ENCODE data around the gene MICA.
"Not testable (repeated sequence)": the region's sequence is repeated elsewhere in the genome, so short reads cannot be mapped to it uniquely, and the experiment has no call there.

Gene MICA

DNA sequence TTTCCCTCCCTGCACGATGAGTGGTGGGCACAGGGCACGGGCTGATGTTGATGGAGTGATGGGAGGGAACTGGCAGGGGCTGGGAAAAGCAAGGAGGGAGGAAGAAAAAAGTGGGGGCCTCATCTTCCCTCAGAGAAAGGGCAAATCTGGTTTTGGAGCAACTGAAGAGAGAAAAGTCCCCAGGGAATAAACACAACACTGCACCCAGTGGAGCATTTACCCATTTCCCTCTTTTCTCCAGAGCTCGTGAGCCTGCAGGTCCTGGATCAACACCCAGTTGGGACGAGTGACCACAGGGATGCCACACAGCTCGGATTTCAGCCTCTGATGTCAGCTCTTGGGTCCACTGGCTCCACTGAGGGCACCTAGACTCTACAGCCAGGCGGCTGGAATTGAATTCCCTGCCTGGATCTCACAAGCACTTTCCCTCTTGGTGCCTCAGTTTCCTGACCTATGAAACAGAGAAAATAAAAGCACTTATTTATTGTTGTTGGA, 11.4 kb downstream of the MICA start:
- no peak for DNase-seq

DNA sequence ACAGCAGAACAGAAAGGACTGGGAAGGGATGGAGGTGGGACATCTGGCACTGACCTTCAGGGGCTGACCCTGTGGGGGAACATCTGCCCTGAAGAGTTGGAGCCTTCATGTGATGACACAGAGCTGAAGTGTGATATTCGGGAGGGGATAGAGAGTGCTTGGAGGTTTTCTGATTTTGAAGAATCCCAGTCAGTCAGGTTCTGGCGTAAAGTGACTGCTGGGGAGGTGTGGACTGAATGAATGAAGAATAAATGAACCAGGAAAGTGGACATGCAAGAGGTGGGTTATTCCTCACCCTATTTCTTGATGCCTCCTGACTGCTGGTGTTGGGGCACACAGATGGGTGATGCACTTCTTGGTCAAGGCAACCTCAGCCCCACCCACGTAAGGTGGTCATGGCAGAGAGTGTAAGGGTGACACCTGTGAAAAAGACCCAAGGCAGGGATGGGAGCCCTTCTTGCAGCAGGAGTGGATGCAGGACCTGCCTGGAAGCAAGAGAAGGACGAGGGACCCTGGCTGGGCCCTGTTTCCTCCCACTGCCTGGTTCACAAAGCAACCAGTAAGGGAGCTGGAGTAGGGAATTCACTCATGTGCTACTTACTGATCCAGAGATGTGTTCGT, 13.1 kb downstream of the MICA start:
- DNase-seq = no peak

DNA sequence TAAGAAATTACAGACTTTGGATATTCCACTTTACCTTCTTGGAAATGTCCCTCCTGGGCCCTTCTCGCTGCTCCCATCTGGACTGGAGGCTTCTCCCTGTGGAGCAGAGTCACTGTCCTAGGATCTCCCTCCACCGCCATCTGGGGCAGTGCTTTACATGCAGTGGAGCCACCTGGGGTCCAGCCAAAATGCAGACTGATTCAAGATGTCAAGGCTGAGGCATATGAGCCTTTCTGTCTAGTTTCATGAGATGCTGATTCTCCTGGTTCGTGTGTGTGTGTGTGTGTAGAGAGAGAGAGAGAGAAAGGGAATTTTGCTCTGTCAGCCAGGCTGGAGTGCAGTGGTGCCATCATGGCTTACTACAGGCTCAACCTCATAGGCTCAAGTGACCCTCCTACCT, 14.9 kb downstream of the MICA start:
- DNase-seq = no peak

DNA sequence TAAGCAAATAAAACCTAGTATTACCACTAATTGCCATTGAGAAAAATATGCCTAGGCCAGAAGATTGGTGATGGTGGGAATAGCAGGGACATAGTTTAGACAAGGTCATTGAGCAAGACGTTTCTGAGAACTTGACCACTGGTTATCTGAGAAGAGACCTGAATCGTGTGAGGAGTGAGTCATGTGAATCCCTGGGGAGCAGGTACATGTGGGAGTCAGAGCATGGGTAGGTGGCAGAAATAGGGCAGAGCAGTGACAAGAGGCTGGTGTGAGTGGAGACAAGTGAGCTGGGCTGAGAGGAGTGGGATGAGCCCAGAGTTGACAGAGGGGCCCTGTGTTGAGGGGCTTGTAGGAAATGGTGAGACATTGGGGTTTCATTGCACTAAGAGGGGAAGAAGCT, 16.4 kb downstream of the MICA start:
- DNase-seq = no peak

DNA sequence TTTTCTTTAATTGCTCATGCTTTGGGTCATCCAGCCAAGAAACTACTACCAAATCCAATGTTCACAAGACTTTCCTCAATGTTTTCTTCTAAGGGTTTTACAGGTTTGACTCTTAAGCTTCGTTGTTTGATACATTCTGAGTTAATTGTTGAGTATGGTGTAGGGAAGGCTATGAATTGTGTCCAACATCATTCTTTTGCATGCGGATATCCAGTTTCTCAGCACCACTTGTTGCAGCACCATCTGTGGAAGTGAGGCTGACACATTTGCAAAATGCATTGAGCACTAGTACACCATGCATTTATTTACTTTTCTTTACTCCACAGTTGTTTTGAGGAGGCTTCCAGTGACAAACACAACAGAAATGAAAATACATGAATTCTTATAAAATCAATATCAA, 17.2 kb downstream of the MICA start:
- no peak for DNase-seq

DNA sequence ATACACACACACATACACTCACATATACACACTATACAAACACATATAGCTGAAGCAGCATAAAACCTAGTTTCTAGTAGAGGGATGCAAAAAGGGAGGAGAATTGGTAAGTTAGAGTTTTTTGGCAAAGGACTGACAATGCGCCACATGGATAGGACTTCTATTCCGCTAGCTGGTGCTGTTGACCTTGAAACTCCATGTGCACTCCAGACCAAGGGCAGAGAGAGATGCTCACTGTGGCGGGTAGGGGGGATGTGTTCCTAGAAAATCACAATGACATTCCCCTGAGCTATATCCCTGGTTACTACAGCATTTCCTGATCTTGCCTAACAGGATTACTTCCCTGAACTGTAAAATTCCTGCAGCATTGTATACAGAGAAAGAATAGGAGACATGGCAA, 19.2 kb downstream of the MICA start:
- DNase-seq = no peak

DNA sequence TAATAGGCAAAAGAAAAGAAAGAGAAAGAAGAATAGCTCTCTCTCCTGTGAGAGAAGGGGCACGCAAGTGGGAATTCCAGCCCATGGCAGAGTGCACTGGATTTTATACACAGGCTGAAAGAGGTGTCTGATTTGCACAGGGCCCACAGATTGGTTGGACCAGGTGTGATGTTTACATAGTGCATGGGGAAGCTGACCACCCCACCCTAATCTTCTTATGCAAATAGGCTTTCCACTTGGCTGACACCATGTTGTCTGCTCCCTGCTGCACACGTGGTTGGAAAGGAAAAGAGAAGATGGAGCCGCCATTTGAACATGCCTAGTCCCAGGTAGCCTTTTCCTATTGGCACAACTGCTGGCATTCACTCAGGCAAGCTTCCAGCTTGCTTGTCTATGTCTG, 20.2 kb downstream of the MICA start:
- no peak for DNase-seq

DNA sequence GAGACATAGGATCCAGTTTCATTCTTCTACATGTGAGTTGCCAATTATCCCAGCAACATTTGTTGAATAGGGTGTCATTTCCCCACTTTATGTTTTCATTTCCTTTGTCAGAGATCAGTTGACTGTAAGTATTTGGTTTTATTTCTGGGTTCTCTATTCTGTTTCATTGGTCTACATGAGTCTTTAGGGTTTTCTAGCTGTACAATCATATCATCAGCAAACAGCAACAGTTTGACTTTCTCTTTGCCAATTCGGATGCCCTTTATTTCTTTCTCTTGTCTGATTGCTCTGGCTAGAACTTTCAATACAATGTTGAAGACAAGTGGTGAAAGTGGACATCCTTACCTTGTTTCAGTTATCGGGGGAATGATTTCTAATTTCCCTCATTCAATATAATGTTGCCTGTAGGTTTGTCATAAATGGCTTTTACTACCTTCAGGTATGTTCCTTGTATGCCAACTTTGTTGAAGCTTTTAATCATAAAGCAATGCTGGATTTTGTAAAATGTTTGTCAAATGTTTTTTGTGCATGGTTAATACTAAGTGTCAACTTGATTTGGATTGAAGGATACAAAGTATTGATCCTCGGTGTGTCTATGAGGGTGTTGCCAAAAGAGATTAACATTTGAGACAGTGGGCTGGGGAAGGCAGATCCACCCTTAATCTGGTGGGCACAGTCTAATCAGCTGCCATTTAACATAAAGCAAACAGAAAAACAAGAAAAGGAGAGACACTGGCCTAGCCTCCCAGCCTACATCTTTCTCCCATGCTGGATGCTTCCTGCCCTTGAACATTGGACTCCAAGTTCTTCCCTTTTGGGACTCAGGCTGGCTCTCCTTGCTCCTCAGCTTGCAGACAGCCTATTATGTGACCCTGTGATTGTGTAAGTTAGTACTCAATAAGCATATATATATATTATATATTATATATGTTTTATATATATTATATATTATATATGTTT, 23.3 kb downstream of the MICA start:
- DNase-seq = no peak

DNA sequence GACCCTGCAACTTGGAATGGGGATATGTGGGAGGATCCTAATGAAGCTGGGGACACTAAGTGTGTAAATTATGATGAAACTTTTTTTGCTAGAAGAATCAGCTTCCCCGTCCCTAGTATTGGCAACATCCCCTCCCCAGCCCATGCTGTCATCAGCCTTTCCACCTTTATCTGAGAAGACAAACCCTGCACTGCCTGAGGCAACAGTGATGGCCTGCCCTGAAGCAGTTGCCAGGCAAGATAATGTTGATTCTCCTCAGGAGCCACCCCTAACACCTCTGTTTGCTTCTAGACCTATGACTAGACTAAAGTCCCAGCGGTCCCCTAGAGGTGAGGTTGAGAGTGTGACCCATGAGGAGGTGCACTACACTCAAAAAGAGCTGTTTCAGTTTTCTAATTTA, 27.1 kb downstream of the MICA start:
- no peak for DNase-seq

DNA sequence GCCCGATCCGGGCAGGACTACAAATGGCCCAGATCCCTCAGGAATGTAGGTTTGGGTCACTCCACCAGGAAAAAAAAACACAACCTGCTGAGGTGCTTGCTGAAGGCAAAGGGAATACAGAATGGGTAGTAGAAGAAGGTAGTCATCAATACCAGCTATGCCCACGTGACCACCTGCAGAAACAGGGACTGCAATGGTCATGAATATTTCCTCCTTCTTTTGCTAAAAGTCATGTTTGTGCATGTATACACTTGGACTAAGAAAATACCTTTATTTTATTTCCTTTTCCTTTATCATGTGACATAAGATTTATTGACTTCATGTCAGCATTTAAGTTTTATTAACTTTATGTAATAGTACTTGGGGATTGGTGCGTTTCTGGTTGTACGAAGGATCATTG, 31.7 kb downstream of the MICA start:
- not testable (repeated sequence) for DNase-seq

DNA sequence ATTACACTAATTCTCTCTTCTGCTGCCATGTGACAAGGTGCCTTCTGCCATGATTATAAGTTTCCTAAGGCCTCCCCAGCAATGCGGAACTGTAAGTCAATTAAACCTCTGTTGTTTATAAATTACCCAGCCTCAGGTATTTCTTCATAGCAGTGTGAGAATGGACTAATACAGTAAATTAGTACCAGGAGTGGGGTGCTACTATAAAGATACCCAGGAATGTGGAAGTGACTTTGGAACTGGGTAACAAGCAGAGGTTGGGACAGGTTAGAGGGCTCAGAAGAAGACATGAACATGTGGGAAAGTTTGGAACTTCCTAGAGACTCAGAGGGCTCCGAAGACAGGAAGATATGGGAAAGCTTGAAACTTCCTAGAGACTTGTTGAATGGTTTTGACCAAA, 34.8 kb downstream of the MICA start:
- DNase-seq = no peak

DNA sequence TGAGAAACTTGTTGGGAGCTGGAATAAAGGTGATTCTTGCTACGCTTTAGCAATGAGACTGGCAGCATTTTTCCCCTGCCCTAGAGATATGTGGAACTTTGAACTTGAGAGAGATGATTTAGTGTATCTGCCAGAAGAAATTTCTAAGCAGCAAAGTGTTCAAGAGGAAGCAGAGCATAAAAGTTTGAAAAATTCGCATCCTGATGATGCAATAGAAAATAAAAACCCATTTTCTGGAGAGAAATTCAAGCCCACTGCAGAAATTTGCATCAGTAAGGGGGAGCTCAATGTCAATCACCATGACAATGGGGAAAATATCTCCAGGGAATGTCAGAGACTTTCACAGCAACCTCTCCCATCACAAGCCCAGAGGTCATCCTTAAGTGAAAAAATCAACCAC, 35.3 kb downstream of the MICA start:
- DNase-seq = no peak

DNA sequence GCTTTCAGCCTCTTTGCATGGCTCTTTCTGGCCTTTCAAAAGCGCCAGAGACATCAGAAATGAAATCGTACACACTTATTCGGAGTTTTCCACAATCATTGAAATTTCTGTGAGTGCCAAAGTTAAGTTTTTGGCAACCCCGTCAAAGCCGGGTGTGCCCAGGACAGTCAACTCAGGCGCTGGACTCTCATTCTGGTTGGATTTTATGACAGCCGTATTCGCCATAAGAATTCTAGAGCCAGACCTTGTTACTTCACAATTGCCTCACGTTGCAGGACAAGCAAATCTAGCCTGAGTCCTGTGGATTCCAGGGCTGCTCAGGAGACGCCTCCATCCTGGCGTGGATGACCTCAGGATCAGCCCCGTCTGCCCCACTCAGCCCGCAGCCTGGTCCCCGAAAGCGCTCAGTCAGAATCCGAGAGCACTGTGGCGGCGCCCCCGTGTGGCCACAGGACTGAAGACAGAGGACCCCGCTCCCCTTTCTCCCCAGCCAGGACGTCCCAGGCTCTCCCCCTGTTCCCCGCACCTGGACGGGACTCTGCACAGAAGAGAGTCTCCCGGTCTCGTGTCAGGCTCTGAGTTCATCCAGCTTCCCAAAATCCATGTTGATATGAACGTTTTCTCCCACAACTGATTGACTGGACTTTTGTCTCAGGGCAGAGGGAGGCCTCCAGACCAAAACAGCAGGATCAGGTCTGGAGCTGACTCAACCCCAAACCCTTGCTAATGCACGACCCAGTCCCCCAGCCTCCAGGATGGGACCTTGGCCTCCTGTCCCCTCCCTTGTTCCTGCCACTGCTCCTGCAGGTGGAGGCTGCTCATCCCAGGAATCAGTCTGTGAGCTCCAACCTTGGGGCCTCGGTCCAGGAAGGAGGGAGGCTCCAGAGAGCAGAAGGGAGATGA, 38.2 kb downstream of the MICA start:
- DNase-seq = peak; percentile 47

DNA sequence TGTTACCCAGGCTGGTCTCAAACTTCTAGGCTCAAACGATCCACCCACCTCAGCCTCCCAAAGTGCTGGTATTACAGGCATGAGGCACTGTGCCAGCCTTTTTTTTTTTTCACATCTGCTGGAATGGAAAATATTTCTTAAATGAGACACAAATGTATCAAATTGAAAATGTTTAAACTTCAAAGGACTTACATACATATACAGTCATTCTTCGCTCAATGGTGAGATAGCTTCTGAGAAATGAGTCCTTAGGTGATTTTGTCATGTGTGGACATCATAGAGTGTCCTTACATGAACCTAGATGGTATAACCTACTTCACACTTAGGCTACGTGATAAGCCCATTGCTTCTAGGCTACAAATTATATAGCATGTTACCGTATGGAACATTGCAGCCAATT, 43.1 kb downstream of the MICA start:
- DNase-seq = no peak

DNA sequence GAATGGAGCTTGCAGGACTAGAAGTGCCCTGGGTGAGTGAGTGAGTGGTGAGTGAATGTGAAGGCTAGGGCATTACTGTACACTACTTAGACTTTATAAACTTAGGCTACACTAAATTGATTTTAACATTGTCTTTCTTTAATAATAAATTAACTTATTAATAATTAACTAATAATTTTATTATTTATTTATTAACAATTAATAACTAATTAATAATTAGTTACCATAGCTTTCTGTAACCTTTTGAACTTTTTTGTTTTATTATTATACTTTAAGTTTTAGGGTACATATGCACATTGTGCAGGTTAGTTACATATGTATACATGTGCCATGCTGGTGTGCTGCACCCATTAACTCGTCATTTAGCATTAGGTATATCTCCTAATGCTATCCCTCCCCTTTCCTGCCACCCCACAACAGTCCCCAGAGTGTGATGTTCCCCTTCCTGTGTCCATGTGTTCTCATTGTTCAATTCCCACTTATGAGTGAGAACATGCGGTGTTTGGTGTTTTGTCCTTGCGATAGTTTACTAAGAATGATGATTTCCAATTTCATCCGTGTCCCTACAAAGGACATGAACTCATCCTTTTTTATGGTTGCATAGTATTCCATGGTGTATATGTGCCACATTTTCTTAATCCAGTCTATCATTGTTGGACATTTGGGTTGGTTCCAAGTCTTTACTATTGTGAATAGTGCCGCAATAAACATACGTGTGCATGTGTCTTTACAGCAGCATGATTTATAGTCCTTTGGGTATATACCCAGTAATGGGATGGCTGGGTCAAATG, 43.8 kb downstream of the MICA start:
- not testable (repeated sequence) for DNase-seq

DNA sequence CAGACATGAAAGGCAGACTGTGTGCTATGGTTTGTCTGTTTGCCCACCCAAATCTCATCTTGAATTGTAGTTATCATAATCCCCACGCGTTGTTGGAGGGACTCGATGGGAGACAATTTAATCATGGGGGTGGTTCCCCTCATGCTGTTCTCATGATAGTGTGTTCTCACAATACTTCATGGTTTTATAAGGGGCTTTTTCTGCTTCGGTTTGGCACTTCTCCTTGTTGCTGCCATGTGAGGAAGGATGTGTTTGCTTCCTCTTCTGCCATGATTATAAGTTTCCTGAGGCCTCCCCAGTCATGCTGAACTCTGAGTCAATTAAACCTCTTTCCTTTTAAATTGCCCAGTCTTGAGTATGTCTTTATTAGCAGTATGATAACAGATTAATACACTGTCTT, 47.4 kb downstream of the MICA start:
- no peak for DNase-seq

DNA sequence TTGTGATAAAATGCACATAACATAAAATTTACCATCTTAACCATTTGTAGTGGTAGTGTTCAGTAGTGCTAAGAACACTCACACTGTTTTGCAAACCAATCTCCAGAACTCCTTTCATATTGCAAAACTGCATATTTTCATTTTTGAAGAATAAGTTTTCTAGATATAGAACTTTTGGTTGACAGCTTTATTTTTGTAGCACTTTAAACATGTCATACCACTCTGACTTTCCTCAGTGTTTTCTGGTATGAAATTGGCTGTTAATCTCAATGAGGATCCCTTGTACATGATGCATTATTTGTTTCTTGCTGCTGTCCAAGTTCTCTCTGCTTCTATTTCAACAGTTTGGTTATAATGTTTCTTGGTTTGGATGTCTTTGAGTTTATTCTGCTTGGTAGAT, 49.5 kb downstream of the MICA start:
- no peak for DNase-seq

DNA sequence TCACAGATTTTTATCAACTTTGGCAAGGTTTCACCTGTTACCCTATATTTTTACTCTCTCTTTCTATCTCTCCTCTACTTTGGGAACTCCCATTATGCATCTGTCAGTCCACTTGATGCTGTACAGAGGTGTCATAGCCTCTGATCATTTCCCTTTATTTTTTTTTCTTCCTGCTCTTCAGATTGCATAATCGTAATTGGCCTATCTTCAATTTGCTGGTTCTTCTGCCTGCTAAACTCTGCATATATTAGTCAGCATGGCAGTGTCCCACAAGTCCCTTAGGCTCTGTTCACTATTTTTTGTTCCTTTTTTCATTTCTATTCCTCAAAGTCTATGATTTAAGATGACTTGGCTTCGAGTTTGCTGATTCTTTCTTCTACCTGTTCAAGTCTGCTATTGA, 49.9 kb downstream of the MICA start:
- no peak for DNase-seq

DNA sequence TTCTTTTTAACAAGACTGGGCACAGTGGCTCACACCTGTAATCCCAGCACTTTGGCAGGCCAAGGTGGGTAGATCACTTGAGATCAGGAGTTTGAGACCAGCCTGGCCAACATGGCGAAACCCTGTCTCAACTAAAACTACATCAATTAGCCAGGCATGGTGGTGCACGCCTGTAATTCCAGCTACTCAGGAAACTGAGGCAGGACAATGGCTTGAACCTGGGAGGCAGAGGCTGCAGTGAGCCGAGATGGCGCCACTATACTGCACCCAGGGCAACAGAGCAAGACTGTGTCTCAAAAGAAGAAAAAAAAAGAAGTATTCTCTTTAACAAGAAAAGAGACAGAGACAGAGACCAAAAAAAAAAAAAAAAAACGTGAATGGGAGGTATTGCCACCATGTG, 56.5 kb downstream of the MICA start:
- DNase-seq = not testable (repeated sequence)

DNA sequence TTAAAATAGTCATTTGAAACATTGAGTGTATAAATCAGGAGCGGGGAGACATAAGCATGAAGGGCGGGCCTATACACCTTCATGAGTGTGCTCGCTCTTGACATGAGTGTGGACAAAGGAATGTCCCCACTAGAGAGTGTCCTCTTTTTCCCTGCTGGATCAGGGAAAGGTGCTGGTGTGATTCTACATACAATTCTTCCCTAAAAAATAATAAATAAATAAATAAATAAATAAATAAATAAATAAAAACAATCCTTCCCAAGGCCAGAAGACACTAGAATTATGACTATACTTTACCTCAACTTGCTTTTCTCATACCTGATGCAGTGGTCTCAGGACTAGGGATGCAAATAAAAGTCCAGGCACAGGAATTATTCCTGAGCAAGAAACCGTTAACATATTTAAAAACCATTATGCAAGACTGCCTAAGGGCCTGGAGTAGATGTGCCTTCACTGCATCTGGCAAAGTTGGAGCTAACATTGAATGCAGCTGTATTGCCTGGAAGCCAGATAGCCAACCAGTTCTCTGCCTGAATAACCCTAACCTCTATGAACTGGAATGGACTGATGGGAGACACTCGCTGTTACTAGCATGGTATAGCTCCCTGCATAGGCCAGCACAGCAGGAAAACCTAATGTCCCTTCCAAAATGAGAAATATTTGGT, 57.1 kb downstream of the MICA start:
- DNase-seq = no peak

DNA sequence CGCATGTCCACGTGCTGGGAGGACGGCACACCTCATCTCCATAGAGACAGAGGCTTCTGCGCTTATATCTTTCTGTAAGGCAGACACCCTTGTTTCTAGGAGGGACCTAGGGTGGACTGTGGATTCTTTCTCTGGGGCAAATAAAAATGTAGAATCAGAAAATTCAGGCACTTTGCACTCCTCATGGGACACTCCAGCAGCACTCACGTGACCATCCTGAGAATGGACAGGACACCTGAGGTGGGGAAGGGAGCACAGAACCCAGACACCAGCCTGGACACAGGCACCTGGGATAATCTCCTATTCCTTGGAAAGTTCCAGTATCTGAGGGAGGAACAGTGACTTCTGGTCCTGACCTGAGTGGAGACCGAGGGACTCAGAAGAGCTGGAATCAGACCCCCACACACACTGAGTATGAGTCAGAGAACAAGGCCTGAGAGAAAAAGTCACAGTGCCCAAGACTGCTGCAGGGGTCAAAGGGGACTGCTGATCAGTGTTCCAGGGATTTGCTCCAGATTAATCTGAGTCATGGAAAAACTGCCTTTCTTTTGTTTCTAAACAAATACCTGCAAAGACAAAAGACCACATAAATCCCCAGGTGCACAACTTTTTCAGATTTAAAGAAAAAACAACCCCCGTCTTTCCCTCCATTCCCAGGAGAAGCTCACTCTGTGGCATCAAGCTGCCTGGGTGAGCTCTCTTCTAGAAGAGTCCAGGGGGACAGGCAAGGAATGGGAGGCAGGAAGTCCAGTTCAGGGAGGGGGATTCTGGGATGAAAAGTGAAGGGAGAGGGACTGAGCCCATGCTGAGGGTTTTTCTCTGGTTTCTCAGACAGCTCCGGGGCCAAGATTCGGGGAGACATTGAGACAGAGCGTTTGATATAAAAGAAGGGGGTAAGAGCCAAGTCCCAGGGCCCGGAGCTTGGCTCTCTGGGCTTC, 58.9 kb downstream of the MICA start:
- no peak for DNase-seq

Data from GOT3 (cell line).